HUES6 (cell line): ENCODE measurements around the gene NR1H4.
"Not testable (repeated sequence)": the region's sequence is repeated elsewhere in the genome, so short reads cannot be mapped to it uniquely, and the experiment has no call there.

Experiments used
- H3K27ac ChIP-seq: 2 replicates; pipeline ENCODE4 v1.7.0; 2013; ENCODE audit warnings: low read depth, mild to moderate bottlenecking, low read length, inconsistent platforms
- H3K27me3 ChIP-seq: 2 replicates; pipeline ENCODE4 v1.6.1; 2013; ENCODE audit warnings: low read length; ENCODE audit not compliant: control insufficient read depth, insufficient read depth
- H3K36me3 ChIP-seq: 2 replicates; pipeline ENCODE4 v1.6.1; 2013; ENCODE audit warnings: low read length; ENCODE audit not compliant: control insufficient read depth, insufficient read depth
- H3K4me1 ChIP-seq: 2 replicates; pipeline ENCODE4 v1.6.1; 2013; ENCODE audit warnings: low read length; ENCODE audit not compliant: control insufficient read depth, insufficient read depth
- H3K4me3 ChIP-seq: 2 replicates; pipeline ENCODE4 v1.5.1; 2013; ENCODE audit warnings: low read depth, low read length
- H3K9ac ChIP-seq: one replicate; pipeline ENCODE4 v1.6.1; 2013; ENCODE audit warnings: mild to moderate bottlenecking, low read length
- H3K9me3 ChIP-seq: 2 replicates; pipeline ENCODE4 v1.6.1; 2013; ENCODE audit warnings: low read depth, low read length; ENCODE audit not compliant: control insufficient read depth, insufficient read depth

Gene NR1H4

DNA sequence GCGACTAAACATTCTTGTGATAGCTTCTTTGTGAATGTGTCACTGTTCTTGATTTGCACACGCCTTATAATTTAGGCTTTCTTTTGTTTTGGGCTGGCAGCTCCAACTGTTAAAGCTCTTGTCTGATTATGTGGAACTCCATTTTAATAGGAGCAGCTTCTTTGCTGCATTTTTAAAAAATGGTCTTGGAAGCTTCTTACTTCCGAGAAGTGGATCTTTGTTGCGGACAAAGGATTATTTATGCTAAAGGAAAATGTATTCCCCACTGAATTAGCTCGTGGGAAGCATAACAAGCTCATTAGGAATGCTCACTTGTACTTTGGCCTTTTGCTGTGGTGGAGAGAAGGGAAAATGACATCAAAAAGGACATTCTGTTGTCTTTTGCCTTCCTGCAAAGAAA is 119.8 kb downstream of the NR1H4 start:
- no peaks in the 10 kb centered on the region for H3K4me1 ChIP-seq
- H3K27ac ChIP-seq = no peak overlapping the region
- peaks cover under 1% of the 10 kb centered on the region; the same call in 1 of the 2 replicates for H3K9me3 ChIP-seq
- H3K36me3 ChIP-seq = no peaks in the 10 kb centered on the region
- no peak overlapping the region for H3K4me3 ChIP-seq
- no peaks in the 10 kb centered on the region for H3K27me3 ChIP-seq
- no peak overlapping the region for H3K9ac ChIP-seq

DNA sequence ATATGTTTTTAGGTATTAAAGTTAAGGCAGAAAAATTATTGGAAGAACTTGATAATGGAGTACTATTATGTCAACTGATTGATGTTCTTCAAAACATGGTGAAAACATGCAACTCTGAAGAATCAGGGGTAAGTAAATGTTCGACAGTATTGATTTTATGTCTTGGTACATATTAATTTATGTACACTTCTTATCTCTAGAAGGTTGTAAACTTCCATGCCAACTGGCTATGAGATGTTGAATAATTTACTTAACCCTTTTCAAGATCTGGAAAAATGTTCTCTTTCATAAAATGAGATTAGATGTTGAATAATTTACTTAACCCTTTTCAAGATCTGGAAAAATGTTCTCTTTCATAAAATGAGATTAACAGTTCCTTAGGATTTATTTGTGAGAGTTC is 128.0 kb downstream of the NR1H4 start:
- H3K4me3 ChIP-seq = no peak overlapping the region
- H3K9ac ChIP-seq = no peak overlapping the region
- no peaks in the 10 kb centered on the region for H3K9me3 ChIP-seq
- no peaks in the 10 kb centered on the region for H3K36me3 ChIP-seq
- no peaks in the 10 kb centered on the region for H3K27me3 ChIP-seq
- no peaks in the 10 kb centered on the region for H3K4me1 ChIP-seq
- H3K27ac ChIP-seq = no peak overlapping the region

GRCh38 chr12:100602997-100603396 is 129.3 kb downstream of the NR1H4 start:
- not testable (repeated sequence) for H3K9me3 ChIP-seq, H3K27ac ChIP-seq, H3K4me1 ChIP-seq, H3K36me3 ChIP-seq, H3K4me3 ChIP-seq, H3K9ac ChIP-seq, H3K27me3 ChIP-seq

GRCh38 chr12:100608776-100609175 is 135.1 kb downstream of the NR1H4 start:
- H3K9me3 ChIP-seq = no peaks in the 10 kb centered on the region
- no peak overlapping the region for H3K9ac ChIP-seq
- no peaks in the 10 kb centered on the region for H3K27me3 ChIP-seq
- H3K4me1 ChIP-seq = no peaks in the 10 kb centered on the region
- H3K27ac ChIP-seq = no peak overlapping the region
- H3K4me3 ChIP-seq = no peak overlapping the region
- peaks cover 2% of the 10 kb centered on the region; the same call in 1 of the 2 replicates for H3K36me3 ChIP-seq

GRCh38 chr12:100610666-100611430 is 137.2 kb downstream of the NR1H4 start:
- Histone ChIP-seq H3K27me3 (no peaks in the 10 kb centered on the region), H3K27ac (no peak overlapping the region), H3K4me1 (no peaks in the 10 kb centered on the region), H3K4me3 (no peak overlapping the region), H3K9ac (no peak overlapping the region), H3K36me3 (peaks cover 2% of the 10 kb centered on the region; the same call in 1 of the 2 replicates), H3K9me3 (no peaks in the 10 kb centered on the region)

- Histone ChIP-seq H3K9me3 (no peaks in the 10 kb centered on the region), H3K4me3 (no peak overlapping the region), H3K36me3 (peaks cover 2% of the 10 kb centered on the region; the same call in 1 of the 2 replicates), H3K27me3 (no peaks in the 10 kb centered on the region), H3K4me1 (no peaks in the 10 kb centered on the region), H3K9ac (no peak overlapping the region), H3K27ac (no peak overlapping the region)
Measured at GRCh38 chr12:100612606-100613005, 138.9 kb downstream of the NR1H4 start.
